Stimulated activated memory B cell treated with anti-CD40 and anti-IgM and Interleukin-4, amounts not matched to agents 10 μg/mL and 1 μg/mL and 100 μg/mL, for 72 hours (primary cell): ENCODE results near the gene CES3.
"Not testable (repeated sequence)": the region's sequence is repeated elsewhere in the genome, so short reads cannot be mapped to it uniquely, and the experiment has no call there.

Source experiments
- ATAC-seq: fragments of 150-1000 bp; cut with Tn5 transposase; 2 replicates; pipeline ENCODE4 v1.10.0; 2021
- H3K27ac Mint-ChIP-seq: one replicate; pipeline ENCODE4 v1.8.0; 2022; ENCODE audit warnings: mild to moderate bottlenecking, mixed read lengths
- H3K27me3 Mint-ChIP-seq: one replicate; pipeline ENCODE4 v1.8.0; 2022; ENCODE audit warnings: mixed read lengths
- H3K36me3 Mint-ChIP-seq: one replicate; pipeline ENCODE4 v1.8.0; 2022; ENCODE audit warnings: mixed read lengths
- H3K4me1 Mint-ChIP-seq: one replicate; pipeline ENCODE4 v1.8.0; 2022; ENCODE audit warnings: mixed read lengths
- H3K4me3 Mint-ChIP-seq: one replicate; pipeline ENCODE4 v1.8.0; 2022; ENCODE audit warnings: mild to moderate bottlenecking, moderate library complexity, mixed read lengths
- H3K9me3 Mint-ChIP-seq: one replicate; pipeline ENCODE4 v1.8.0; 2022; ENCODE audit warnings: mixed read lengths

The CES3 gene

DNA sequence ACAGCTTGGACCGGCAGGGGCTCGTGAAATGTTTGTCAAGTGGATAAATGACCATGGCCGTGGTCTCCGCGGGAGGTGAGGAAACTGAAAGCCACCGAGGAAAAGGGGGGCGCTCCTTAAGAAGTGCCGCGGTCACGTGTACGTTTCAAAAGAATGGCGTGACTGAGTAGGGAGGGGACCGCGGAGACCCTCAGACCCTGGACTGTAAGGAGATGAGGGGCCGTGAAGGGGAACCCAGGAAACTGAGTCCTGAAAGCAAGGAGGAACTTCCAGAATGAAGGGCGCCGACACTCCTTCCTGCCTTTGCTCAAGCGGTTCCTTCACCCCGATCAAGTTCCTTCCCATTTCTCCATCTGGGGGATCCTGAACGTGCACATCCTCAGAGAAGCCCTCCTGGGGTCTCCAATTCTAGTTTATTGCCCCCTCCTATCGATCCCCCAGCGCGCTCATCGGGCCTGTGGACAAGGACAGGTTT, 26.2 kb upstream of the CES3 start:
- Mint-ChIP-seq H3K36me3 (peaks cover 26% of the 10 kb centered on the region), H3K27ac (peak overlapping the region; percentile 99), H3K4me1 (peaks cover 59% of the 10 kb centered on the region), H3K4me3 (peak overlapping the region; percentile 98)
- not testable (repeated sequence) for ATAC-seq, H3K9me3 Mint-ChIP-seq, H3K27me3 Mint-ChIP-seq

DNA sequence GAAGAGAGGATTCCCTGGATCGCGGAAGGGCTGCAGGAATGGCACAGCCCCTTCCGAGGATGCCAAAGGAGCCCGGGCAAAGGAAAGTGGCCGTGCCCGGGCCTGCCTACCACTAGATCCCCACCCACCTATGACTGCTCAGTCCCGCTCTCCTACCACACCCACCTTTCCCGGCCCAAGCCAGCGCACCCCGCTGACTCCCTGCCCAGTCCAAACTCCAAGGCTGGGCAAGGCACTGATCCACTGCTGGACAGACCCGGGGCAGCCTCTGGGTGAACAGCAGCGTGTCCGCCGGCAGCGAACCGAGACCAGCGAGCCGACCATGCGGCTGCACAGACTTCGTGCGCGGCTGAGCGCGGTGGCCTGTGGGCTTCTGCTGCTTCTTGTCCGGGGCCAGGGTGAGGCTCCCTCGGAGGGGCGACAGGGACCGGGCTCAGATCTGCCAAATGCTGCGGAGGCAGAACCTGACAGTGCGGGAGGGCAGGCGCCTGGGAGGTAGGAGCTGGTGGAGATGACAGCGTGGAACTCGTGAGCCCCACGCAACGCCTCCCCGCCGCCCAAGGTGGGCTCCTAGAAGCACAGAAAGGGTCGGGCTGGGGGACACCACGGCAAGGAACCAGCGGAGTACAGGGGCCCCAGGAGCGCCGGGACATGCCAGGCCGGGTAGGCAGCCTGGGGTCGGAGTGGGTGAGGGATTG, 25.6 kb upstream of the CES3 start, which contains the start of gene CES2:
TSS of gene CES2 (plus strand) at position 203 of the 698 bp plus-strand sequence. CDS start at position 323, 120 bp downstream.
- ATAC-seq: no peak
- H3K4me3 Mint-ChIP-seq: peak within 1 kb of the TSS; percentile 98
- H3K4me1 Mint-ChIP-seq: peaks cover 59% of the 10 kb centered on the region
- peaks cover 26% of the 10 kb centered on the region for H3K36me3 Mint-ChIP-seq
- H3K27ac Mint-ChIP-seq: peak within 1 kb of the TSS; percentile 99
- H3K9me3 Mint-ChIP-seq: no peaks in the 10 kb centered on the region
- H3K27me3 Mint-ChIP-seq: no peaks in the 10 kb centered on the region

DNA sequence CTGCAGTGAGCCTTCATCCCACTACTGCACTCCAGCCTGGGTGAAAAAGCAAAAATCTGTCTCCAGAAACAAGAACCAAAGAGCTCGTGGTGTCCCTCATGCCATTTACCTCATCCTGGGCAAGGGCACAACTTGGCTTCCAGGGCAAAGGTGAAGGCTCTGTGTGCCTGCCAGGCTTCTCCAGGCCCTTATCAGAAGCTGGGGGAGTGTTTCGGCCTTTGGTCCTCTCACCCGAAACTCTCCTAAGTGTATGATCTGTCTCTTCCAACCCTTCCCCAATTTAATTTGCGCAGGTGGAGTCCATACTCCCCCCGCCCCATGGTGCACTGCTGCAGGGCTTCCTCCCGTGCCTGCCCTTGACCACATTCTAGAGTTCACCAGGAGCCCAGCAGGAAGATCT, 24.6 kb upstream of the CES3 start:
- Mint-ChIP-seq H3K27me3 (no peaks in the 10 kb centered on the region), H3K27ac (peak overlapping the region; percentile 99), H3K4me1 (peaks cover 59% of the 10 kb centered on the region), H3K9me3 (no peaks in the 10 kb centered on the region), H3K36me3 (peaks cover 26% of the 10 kb centered on the region), H3K4me3 (peak overlapping the region; percentile 2)
- ATAC-seq: no peak

DNA sequence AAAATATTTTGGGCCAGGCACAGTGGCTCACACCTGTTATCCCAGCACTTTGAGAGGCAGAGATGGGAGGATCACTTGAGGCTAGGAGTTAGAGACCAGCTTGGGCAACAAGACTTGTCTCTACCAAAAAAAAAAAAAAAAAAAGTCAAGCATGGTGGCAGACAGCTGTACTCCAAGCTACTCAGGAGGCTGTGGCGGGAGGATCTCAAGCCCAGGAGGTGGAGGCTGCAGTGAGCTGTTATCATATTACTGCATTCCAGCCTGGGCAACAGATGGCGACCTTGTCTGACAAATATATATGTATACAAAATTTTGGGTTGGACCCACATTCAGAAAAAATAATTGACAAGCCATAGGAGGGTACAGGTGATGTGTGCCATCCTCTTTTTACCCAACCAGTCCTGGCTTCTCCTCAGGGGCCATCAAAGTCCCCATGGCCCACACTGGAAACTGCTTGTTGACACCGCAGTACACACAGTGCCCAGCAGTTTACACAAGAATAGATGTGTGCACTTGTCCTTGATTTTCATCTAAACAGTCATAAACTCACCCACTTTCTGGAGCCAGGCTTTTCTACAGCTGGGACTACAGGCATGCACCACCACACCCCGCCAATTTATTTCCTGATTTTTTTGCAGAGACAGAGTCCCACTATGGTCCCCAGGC, 24.0 kb upstream of the CES3 start:
- Mint-ChIP-seq H3K36me3 (peaks cover 26% of the 10 kb centered on the region), H3K27ac (no peak overlapping the region), H3K9me3 (no peaks in the 10 kb centered on the region), H3K4me1 (peaks cover 53% of the 10 kb centered on the region), H3K27me3 (no peaks in the 10 kb centered on the region), H3K4me3 (no peak overlapping the region)
- ATAC-seq: no peak

DNA sequence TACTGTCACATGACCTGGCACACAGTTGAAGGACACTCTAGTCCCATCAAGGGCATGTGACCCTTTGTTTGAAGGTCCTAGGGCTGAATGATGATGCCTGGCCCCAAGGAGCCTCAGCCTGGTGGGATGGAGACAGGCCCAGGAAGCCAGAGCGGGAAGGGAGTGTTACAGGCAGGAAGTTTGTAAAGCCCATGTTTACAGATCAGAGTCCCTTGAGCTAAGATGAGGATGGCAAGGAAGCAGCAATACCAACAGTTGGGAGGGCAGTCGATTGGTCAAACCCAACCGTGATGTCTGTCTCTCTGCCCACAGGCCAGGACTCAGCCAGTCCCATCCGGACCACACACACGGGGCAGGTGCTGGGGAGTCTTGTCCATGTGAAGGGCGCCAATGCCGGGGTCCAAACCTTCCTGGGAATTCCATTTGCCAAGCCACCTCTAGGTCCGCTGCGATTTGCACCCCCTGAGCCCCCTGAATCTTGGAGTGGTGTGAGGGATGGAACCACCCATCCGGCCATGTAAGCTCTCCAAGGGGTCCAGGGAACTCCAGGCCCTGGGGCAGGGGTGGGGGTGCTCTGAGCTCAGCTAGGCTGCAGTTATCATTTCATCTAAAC, 23.2 kb upstream of the CES3 start:
- H3K4me1 Mint-ChIP-seq: peaks cover 45% of the 10 kb centered on the region
- no peak overlapping the region for H3K4me3 Mint-ChIP-seq
- H3K9me3 Mint-ChIP-seq: no peaks in the 10 kb centered on the region
- no peak overlapping the region for H3K27ac Mint-ChIP-seq
- no peak for ATAC-seq
- peaks cover 27% of the 10 kb centered on the region for H3K36me3 Mint-ChIP-seq
- no peaks in the 10 kb centered on the region for H3K27me3 Mint-ChIP-seq

DNA sequence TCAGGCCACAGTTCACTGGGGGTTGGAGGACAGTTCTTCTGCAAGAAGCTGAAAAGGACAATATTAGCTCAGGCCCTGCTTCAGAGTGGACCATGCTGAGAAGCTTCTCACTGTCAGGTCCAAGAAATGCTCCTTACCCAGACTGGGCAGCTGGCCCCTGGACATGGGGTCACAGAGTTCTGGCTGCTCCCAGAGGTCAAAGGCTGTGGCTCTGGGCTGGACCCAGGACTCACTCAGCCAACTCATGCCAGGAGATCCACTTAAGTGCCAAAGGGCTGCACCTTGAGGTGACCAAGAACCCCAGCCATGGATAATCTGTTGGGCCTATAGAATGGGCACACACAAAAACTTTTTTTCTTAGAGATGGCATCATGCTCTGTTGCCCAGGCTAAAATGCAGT, 21.7 kb upstream of the CES3 start:
- Mint-ChIP-seq H3K27ac (no peak overlapping the region), H3K27me3 (no peaks in the 10 kb centered on the region), H3K4me3 (no peak overlapping the region), H3K9me3 (no peaks in the 10 kb centered on the region), H3K36me3 (peaks cover 28% of the 10 kb centered on the region), H3K4me1 (peaks cover 30% of the 10 kb centered on the region)
- ATAC-seq: no peak

DNA sequence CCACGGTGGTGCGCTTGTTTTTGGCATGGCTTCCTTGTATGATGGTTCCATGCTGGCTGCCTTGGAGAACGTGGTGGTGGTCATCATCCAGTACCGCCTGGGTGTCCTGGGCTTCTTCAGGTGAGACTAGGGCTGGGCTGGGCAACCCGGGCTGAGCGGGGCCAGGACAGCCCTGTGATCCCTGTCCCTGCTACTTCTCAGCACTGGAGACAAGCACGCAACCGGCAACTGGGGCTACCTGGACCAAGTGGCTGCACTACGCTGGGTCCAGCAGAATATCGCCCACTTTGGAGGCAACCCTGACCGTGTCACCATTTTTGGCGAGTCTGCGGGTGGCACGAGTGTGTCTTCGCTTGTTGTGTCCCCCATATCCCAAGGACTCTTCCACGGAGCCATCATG, 20.8 kb upstream of the CES3 start:
- no peaks in the 10 kb centered on the region for H3K9me3 Mint-ChIP-seq

DNA sequence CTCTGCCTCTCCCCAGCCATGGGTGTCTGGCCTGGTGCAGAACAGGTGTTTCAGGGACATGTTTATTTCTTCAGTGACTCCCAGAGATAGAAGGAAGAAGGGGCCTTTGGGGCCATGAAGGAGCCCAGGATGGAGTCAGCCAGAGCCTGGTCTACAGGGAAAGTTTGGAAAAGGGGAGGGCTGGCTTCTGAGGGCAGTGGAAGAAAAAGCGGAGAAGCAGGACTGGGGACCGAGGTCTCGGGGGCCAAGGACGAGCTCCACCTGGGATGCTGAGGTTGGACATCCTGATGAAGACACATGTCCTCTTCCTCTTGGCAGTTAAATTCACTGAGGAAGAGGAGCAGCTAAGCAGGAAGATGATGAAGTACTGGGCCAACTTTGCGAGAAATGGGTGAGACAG, 18.1 kb upstream of the CES3 start:
- Mint-ChIP-seq H3K27ac (no peak overlapping the region), H3K9me3 (no peaks in the 10 kb centered on the region), H3K36me3 (peaks cover 27% of the 10 kb centered on the region), H3K27me3 (peaks cover 6% of the 10 kb centered on the region), H3K4me1 (peaks cover 12% of the 10 kb centered on the region), H3K4me3 (no peak overlapping the region)
- ATAC-seq: no peak

More for the DNA sequence above, 20.8 kb upstream of the CES3 start:
- Mint-ChIP-seq H3K36me3 (peaks cover 27% of the 10 kb centered on the region), H3K4me1 (peaks cover 23% of the 10 kb centered on the region), H3K27ac (no peak overlapping the region), H3K4me3 (no peak overlapping the region), H3K27me3 (no peaks in the 10 kb centered on the region)
- ATAC-seq: no peak

DNA sequence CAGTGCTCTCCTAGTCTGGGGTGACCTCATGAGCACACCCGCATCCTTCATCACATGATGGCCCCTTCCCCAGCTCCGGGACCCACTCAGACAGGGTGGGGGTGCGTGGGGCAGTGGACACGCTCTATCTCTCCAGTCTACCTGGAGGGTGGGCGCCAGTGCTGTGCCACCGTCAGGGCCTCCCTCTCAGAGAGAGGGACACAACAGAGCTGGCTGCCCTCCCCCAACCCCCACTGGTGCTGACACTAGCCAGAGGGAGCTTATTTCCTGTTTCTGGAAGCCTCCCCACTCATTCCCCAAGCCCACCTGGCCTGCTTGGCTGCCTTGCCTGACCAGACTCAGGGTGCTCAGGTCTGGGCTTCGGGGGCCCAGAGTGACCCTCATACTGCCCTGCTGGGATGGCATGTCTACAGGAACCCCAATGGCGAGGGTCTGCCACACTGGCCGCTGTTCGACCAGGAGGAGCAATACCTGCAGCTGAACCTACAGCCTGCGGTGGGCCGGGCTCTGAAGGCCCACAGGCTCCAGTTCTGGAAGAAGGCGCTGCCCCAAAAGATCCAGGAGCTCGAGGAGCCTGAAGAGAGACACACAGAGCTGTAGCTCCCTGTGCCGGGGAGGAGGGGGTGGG, 17.5 kb upstream of the CES3 start:
- Mint-ChIP-seq H3K9me3 (no peaks in the 10 kb centered on the region), H3K4me1 (peaks cover 18% of the 10 kb centered on the region), H3K4me3 (no peak overlapping the region), H3K27me3 (peaks cover 11% of the 10 kb centered on the region), H3K36me3 (peaks cover 27% of the 10 kb centered on the region), H3K27ac (no peak overlapping the region)
- no peak for ATAC-seq

DNA sequence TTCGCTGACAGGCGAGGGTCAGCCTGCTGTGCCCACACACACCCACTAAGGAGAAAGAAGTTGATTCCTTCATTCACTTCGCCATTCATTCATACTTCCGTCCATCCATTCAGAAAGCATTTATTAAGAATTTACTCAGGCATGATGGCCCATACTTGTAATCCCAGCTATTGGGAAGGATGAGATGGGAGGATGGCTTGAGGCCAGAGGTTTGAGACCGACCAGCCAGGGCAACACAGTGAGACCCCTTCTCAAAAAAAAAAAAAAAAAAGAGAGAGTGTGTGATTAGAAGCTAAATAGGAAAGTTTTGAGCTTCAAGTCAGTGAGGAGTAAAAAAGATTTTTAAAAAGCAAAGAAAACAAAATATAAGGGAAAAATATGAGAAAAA, 17.0 kb upstream of the CES3 start:
- H3K27me3 Mint-ChIP-seq: peaks cover 16% of the 10 kb centered on the region
- no peaks in the 10 kb centered on the region for H3K9me3 Mint-ChIP-seq
- peaks cover 23% of the 10 kb centered on the region for H3K4me1 Mint-ChIP-seq
- no peak overlapping the region for H3K27ac Mint-ChIP-seq
- no peak overlapping the region for H3K4me3 Mint-ChIP-seq
- H3K36me3 Mint-ChIP-seq: peaks cover 27% of the 10 kb centered on the region
- no peak for ATAC-seq

DNA sequence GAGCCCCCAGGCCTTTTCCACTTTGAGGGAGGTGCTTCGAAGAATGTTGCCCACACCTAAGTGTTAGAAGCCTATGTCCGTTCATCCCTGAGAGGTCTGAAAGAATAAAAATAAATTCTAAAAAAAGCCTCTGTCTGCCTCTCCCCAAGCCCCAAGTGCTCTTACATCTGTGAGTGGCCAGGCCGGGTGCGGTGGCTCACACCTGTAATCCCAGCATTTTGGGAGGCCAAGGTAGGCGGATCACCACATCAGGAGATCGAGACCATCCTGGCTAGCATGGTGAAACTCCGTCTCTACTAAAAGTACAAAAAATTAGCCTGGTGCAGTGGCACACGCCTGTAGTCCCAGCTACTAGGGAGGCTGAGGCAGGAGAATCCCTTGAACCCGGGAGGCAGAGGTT, 16.1 kb upstream of the CES3 start:
- not testable (repeated sequence) for H3K27ac Mint-ChIP-seq
- H3K4me1 Mint-ChIP-seq: peaks cover 23% of the 10 kb centered on the region

DNA sequence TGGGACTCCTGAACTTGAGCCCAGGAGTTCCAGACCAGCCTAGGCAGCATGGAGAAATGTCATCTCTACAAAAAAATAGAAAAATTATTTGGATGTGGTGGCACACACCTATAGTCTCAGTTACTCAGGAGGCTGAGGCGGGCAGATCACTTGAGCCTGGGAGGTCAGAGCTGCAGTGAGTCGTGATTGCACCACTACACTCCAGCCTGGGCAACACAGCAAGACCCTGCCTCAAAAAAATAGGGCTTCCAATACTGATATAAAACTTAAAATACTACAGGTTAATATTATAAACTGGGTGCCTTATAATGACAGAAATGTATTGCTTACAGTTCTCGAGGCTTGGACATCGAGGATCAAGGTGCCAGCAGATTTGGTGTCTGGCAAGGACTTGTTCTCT, 15.1 kb upstream of the CES3 start:
- Mint-ChIP-seq H3K27me3 (peaks cover 31% of the 10 kb centered on the region), H3K9me3 (no peaks in the 10 kb centered on the region), H3K36me3 (peaks cover 27% of the 10 kb centered on the region), H3K27ac (no peak overlapping the region), H3K4me1 (peaks cover 23% of the 10 kb centered on the region), H3K4me3 (no peak overlapping the region)
- ATAC-seq: no peak

More for the DNA sequence above, 16.1 kb upstream of the CES3 start:
- Mint-ChIP-seq H3K27me3 (peaks cover 25% of the 10 kb centered on the region), H3K36me3 (peaks cover 27% of the 10 kb centered on the region)
- H3K4me3 Mint-ChIP-seq, ATAC-seq, H3K9me3 Mint-ChIP-seq: not testable (repeated sequence)

DNA sequence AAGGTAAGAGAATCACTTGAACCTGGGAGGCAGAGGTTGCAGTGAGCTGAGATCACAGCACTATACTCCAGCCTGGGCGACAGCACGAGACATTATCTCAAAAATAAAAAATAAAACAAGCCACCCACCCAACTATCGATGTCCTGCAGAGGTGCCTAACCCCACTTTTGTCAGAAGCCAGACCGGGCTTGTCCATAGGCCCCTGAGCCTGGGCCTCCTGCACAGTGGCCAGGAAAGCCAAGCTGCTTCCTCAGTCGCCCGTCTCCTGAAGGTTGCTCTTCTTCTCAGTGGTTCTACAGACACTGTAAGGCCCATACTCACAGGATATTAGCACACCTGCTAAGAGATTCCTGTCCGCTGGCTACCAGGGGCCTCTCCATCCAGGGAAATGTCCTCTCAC, 14.5 kb upstream of the CES3 start:
- no peak for ATAC-seq
- H3K4me3 Mint-ChIP-seq: no peak overlapping the region
- H3K27ac Mint-ChIP-seq: no peak overlapping the region
- H3K36me3 Mint-ChIP-seq: peaks cover 27% of the 10 kb centered on the region
- H3K4me1 Mint-ChIP-seq: peaks cover 23% of the 10 kb centered on the region
- peaks cover 37% of the 10 kb centered on the region for H3K27me3 Mint-ChIP-seq
- no peaks in the 10 kb centered on the region for H3K9me3 Mint-ChIP-seq

DNA sequence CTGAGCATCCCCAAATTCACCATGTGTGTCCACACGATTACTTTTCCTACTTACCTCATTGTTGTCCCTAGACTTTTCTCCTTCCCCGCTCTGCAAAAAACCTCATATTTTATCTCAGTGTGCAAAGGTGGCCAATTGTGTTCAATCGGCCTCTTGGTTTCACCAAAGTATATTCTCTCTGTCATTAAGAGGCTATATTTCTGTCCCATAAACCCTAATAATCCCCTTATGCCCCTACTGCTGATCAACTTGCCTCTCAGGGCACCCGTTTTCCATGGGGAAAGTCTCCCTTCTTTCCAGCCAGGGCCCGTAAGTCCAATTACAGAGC, 14.1 kb upstream of the CES3 start:
- Mint-ChIP-seq H3K4me3 (no peak overlapping the region), H3K9me3 (no peaks in the 10 kb centered on the region), H3K36me3 (peaks cover 23% of the 10 kb centered on the region)

DNA sequence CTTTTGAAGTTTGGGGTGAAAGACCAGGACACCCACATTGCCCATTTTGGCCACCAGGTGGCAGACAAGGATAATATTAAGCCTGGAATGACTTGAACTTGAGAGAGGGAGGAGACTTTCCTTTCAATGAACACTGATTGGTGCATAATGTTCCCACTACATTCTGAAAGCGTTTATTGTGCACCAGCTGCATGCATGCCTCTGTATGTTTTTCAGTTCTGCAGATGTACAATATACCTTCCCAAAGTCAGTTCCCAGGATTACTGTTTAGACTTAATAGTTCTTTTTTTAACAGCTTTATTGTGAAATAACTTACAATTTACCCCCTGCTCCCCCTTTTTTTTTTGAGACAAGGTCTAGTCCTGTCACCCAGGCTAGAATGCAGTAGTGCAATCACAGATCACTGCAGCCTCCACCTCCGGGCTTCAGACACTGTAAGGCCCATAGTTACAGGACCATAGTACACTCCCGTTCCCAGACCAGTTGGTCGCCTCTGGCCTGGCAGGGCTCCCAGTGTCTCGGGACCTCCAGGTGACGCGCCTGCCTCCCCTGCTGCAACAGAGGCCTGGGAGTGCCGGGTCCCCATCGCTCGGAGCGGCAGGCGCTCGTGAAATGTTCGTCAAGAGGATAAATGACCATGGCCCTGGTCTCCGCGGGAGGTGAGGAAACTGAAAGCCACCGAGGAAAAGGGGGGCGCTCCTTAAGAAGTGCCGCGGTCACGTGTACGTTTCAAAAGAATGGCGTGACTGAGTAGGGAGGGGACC, 13.6 kb upstream of the CES3 start:
- Mint-ChIP-seq H3K36me3 (peaks cover 18% of the 10 kb centered on the region), H3K4me1 (peaks cover 23% of the 10 kb centered on the region), H3K27ac (peak overlapping the region; percentile 42), H3K9me3 (no peaks in the 10 kb centered on the region), H3K4me3 (peak overlapping the region; percentile 79), H3K27me3 (peaks cover 41% of the 10 kb centered on the region)
- ATAC-seq: peak; percentile 77

More for the DNA sequence above, 14.1 kb upstream of the CES3 start:
- ATAC-seq: no peak
- H3K27me3 Mint-ChIP-seq: peaks cover 41% of the 10 kb centered on the region
- H3K27ac Mint-ChIP-seq: no peak overlapping the region
- peaks cover 23% of the 10 kb centered on the region for H3K4me1 Mint-ChIP-seq
